HG02943 (cell line): ENCODE results near the gene PPP1R15B.

Source experiments
- ATAC-seq: cut with Tn5 transposase; IDR thresholded peaks from one replicate; pipeline ENCODE4 v1.9.1; 2021; ENCODE audit warnings: mild to moderate bottlenecking, low read depth, moderate library complexity; ENCODE audit not compliant: unreplicated experiment

The PPP1R15B gene

GRCh38 chr1:204445860-204446412 is 34.3 kb upstream of the PPP1R15B start:
- ATAC-seq = no peak

- no peak for ATAC-seq
Observed at GRCh38 chr1:204443871-204444581, 32.4 kb upstream of the PPP1R15B start.

GRCh38 chr1:204443260-204443619 is 31.6 kb upstream of the PPP1R15B start:
- ATAC-seq = no peak

- ATAC-seq = no peak
Observed at GRCh38 chr1:204442376-204443259, 31.0 kb upstream of the PPP1R15B start.

- ATAC-seq = no peak
Observed at GRCh38 chr1:204441558-204441957, 29.9 kb upstream of the PPP1R15B start.

- no peak for ATAC-seq
Observed at GRCh38 chr1:204439621-204440375, 28.2 kb upstream of the PPP1R15B start.

GRCh38 chr1:204438628-204439027 is 27.0 kb upstream of the PPP1R15B start:
- no peak for ATAC-seq

GRCh38 chr1:204437796-204438570 is 26.4 kb upstream of the PPP1R15B start:
- no peak for ATAC-seq

GRCh38 chr1:204435872-204436271 is 24.3 kb upstream of the PPP1R15B start:
- ATAC-seq = no peak

- no peak for ATAC-seq
Observed at GRCh38 chr1:204435381-204435831, 23.8 kb upstream of the PPP1R15B start.

- no peak for ATAC-seq
Observed at GRCh38 chr1:204434116-204434755, 22.6 kb upstream of the PPP1R15B start.

- ATAC-seq = no peak
Observed at GRCh38 chr1:204432708-204433107, 21.1 kb upstream of the PPP1R15B start.

GRCh38 chr1:204431310-204432184 is 19.9 kb upstream of the PPP1R15B start:
- no peak for ATAC-seq

- no peak for ATAC-seq
Observed at GRCh38 chr1:204429746-204430145, 18.1 kb upstream of the PPP1R15B start.

- no peak for ATAC-seq
Observed at GRCh38 chr1:204426971-204427701, 15.5 kb upstream of the PPP1R15B start.

- no peak for ATAC-seq
Observed at GRCh38 chr1:204426474-204426873, 14.9 kb upstream of the PPP1R15B start.

GRCh38 chr1:204426035-204426436 is 14.4 kb upstream of the PPP1R15B start:
- ATAC-seq = no peak

GRCh38 chr1:204424621-204425020 is 13.0 kb upstream of the PPP1R15B start:
- ATAC-seq = no peak
